Kidney epithelial cell (primary cell): Measurements from ENCODE around the gene FRS2. TPM values are rescaled to one million over a fixed set of nuclear protein-coding genes. Genes with fewer than 3 reads are reported as not detected.

Experiments
- DNase-seq: peaks from one replicate; pipeline ENCODE4 v3.0.0-alpha.2; 2010; ENCODE audit warnings: low read depth
- H3K27me3 ChIP-seq: 2 replicates; pipeline ENCODE4 v1.6.0; 2011; ENCODE audit warnings: low read length; ENCODE audit not compliant: control insufficient read depth, insufficient read depth
- H3K36me3 ChIP-seq: 2 replicates; pipeline ENCODE4 v1.5.1; 2011; ENCODE audit warnings: low read length; ENCODE audit not compliant: control insufficient read depth, insufficient read depth
- H3K4me3 ChIP-seq: 2 replicates; pipeline ENCODE4 v1.5.1; 2011; ENCODE audit warnings: low read depth, mild to moderate bottlenecking, control low read depth, low read length
- CTCF ChIP-seq: IDR thresholded peaks from 2 replicates; pipeline ENCODE4 v1.5.1; 2011; ENCODE audit warnings: mild to moderate bottlenecking, moderate library complexity, low read length, control low read depth, inconsistent platforms; ENCODE audit not compliant: insufficient read depth, poor library complexity, severe bottlenecking
- total RNA-seq: library from RNA; depleted of rRNA; stranded (reverse); fragments of >200 nt; gene quantifications from 2 replicates; pipeline ENCODE4 v1.2.3, GENCODE V29; 2015

FRS2 gene
- total RNA-seq, 1 donor from 2014 or later = 26.6 TPM

- Histone ChIP-seq H3K4me3 (no peak overlapping the region), H3K27me3 (no peaks in the 10 kb centered on the region), H3K36me3 (no peaks in the 10 kb centered on the region)
- no peak for DNase-seq
- no peak for TF ChIP-seq CTCF
Observed at GRCh38 chr12:69475237-69475975, 5.2 kb downstream of the FRS2 start.

GRCh38 chr12:69476276-69477017 lies 6.3 kb downstream of the FRS2 start:
- H3K4me3 ChIP-seq = no peak overlapping the region
- TF ChIP-seq CTCF = no peak
- H3K36me3 ChIP-seq = no peaks in the 10 kb centered on the region
- no peak for DNase-seq
- H3K27me3 ChIP-seq = no peaks in the 10 kb centered on the region

- no peak overlapping the region for H3K4me3 ChIP-seq
- no peak for TF ChIP-seq CTCF
- no peaks in the 10 kb centered on the region for H3K27me3 ChIP-seq
- H3K36me3 ChIP-seq = no peaks in the 10 kb centered on the region
- no peak for DNase-seq
Observed at GRCh38 chr12:69479675-69480074, 9.5 kb downstream of the FRS2 start.

GRCh38 chr12:69480698-69481097 lies 10.5 kb downstream of the FRS2 start:
- no peak for DNase-seq
- no peaks in the 10 kb centered on the region for H3K27me3 ChIP-seq
- no peaks in the 10 kb centered on the region for H3K36me3 ChIP-seq
- H3K4me3 ChIP-seq = no peak overlapping the region
- no peak for TF ChIP-seq CTCF

GRCh38 chr12:69481133-69481532 lies 10.9 kb downstream of the FRS2 start:
- no peak for TF ChIP-seq CTCF
- no peak overlapping the region for H3K4me3 ChIP-seq
- no peaks in the 10 kb centered on the region for H3K36me3 ChIP-seq
- DNase-seq = no peak
- no peaks in the 10 kb centered on the region for H3K27me3 ChIP-seq
